ENCODE measurements around the gene CLASP2.
"Not testable (repeated sequence)": the region's sequence is repeated elsewhere in the genome, so short reads cannot be mapped to it uniquely, and the experiment has no call there.

CLASP2 gene

GRCh38 chr3:33717866-33718594 is at the start of gene CLASP2:
Gene CLASP2 (minus strand): TSS chr3:33718254. CDS start chr3:33718002, 252 bp downstream.
- peak; percentile 55 for DNase-seq

- DNase-seq, result no peak
Measured at GRCh38 chr3:33758864-33759263, 40.8 kb upstream of the CLASP2 start.

GRCh38 chr3:33758281-33758680 is 40.2 kb upstream of the CLASP2 start:
- no peak for DNase-seq

- DNase-seq, result not testable (repeated sequence)
Measured at GRCh38 chr3:33754391-33754790, 36.3 kb upstream of the CLASP2 start.

- DNase-seq, result no peak
Measured at GRCh38 chr3:33751336-33751735, 33.3 kb upstream of the CLASP2 start.

GRCh38 chr3:33750211-33750548 is 32.1 kb upstream of the CLASP2 start:
- DNase-seq, result no peak

- DNase-seq, result no peak
Measured at GRCh38 chr3:33749546-33750210, 31.6 kb upstream of the CLASP2 start.

- no peak for DNase-seq
Measured at GRCh38 chr3:33746416-33747116, 28.5 kb upstream of the CLASP2 start.

GRCh38 chr3:33737146-33737545 is 19.1 kb upstream of the CLASP2 start:
- no peak for DNase-seq

GRCh38 chr3:33732394-33732793 is 14.3 kb upstream of the CLASP2 start:
- DNase-seq, result no peak

- DNase-seq, result no peak
Measured at GRCh38 chr3:33729993-33730392, 11.9 kb upstream of the CLASP2 start.

- no peak for DNase-seq
Measured at GRCh38 chr3:33724256-33724655, 6.2 kb upstream of the CLASP2 start.

- DNase-seq, result no peak
Measured at GRCh38 chr3:33722626-33723370, 4.7 kb upstream of the CLASP2 start.

- no peak for DNase-seq
Measured at GRCh38 chr3:33722191-33722590, 4.1 kb upstream of the CLASP2 start.

- DNase-seq, result no peak
Measured at GRCh38 chr3:33718595-33718907, 497 bp upstream of the CLASP2 start.

GRCh38 chr3:33717616-33717865 is 513 bp downstream of the CLASP2 start:
- no peak for DNase-seq

GRCh38 chr3:33716227-33716626 is 1.8 kb downstream of the CLASP2 start:
- DNase-seq, result no peak

- DNase-seq, result no peak
Measured at GRCh38 chr3:33711100-33711499, 7.0 kb downstream of the CLASP2 start.

- DNase-seq, result no peak
Measured at GRCh38 chr3:33706056-33706455, 12.0 kb downstream of the CLASP2 start.

GRCh38 chr3:33704891-33705290 is 13.2 kb downstream of the CLASP2 start:
- DNase-seq, result no peak

GRCh38 chr3:33699275-33699674 is 18.8 kb downstream of the CLASP2 start:
- DNase-seq, result no peak

GRCh38 chr3:33694944-33695343 is 23.1 kb downstream of the CLASP2 start:
- DNase-seq, result no peak

GRCh38 chr3:33690341-33690740 is 27.7 kb downstream of the CLASP2 start:
- DNase-seq, result no peak
